NCI-H2196 (cell line): ENCODE results near the gene NSRP1.
"Not testable (repeated sequence)": the region's sequence is repeated elsewhere in the genome, so short reads cannot be mapped to it uniquely, and the experiment has no call there.

Source experiments
- DNase-seq: peaks from one replicate; lab custom pipeline; 2025; ENCODE audit not compliant: unreplicated experiment; lab: John Stamatoyannopoulos, UW

Gene NSRP1

GRCh38 chr17:30176855-30177254 lies 60.2 kb downstream of the NSRP1 start:
- no peak for DNase-seq

- DNase-seq, result no peak
Observed at GRCh38 chr17:30186761-30187160, 70.1 kb downstream of the NSRP1 start.

GRCh38 chr17:30187573-30187972 lies 71.0 kb downstream of the NSRP1 start:
- DNase-seq, result no peak

GRCh38 chr17:30188211-30188939 lies 71.8 kb downstream of the NSRP1 start:
- no peak for DNase-seq

GRCh38 chr17:30191072-30191471 lies 74.5 kb downstream of the NSRP1 start:
- DNase-seq, result no peak

GRCh38 chr17:30196504-30196903 lies 79.9 kb downstream of the NSRP1 start:
- no peak for DNase-seq

- DNase-seq, result no peak
Observed at GRCh38 chr17:30197416-30197815, 80.8 kb downstream of the NSRP1 start.

GRCh38 chr17:30199600-30199999 lies 83.0 kb downstream of the NSRP1 start:
- DNase-seq, result no peak

- DNase-seq, result no peak
Observed at GRCh38 chr17:30200106-30200505, 83.5 kb downstream of the NSRP1 start.

- DNase-seq, result not testable (repeated sequence)
Observed at GRCh38 chr17:30200656-30201055, 84.0 kb downstream of the NSRP1 start.

GRCh38 chr17:30203471-30203981 lies 86.9 kb downstream of the NSRP1 start:
- no peak for DNase-seq

- no peak for DNase-seq
Observed at GRCh38 chr17:30207655-30208054, 91.0 kb downstream of the NSRP1 start.

- no peak for DNase-seq
Observed at GRCh38 chr17:30208214-30208613, 91.6 kb downstream of the NSRP1 start.

GRCh38 chr17:30209930-30210329 lies 93.3 kb downstream of the NSRP1 start:
- no peak for DNase-seq

- DNase-seq, result no peak
Observed at GRCh38 chr17:30210366-30210765, 93.8 kb downstream of the NSRP1 start.

- no peak for DNase-seq
Observed at GRCh38 chr17:30210901-30211300, 94.3 kb downstream of the NSRP1 start.

- no peak for DNase-seq
Observed at GRCh38 chr17:30211371-30211770, 94.8 kb downstream of the NSRP1 start.

- DNase-seq, result no peak
Observed at GRCh38 chr17:30212750-30213149, 96.1 kb downstream of the NSRP1 start.

GRCh38 chr17:30217054-30217453 lies 100.4 kb downstream of the NSRP1 start:
- DNase-seq, result no peak

GRCh38 chr17:30217746-30218245 lies 101.2 kb downstream of the NSRP1 start:
- no peak for DNase-seq

GRCh38 chr17:30218799-30219198 lies 102.2 kb downstream of the NSRP1 start:
- DNase-seq, result no peak

- DNase-seq, result no peak
Observed at GRCh38 chr17:30219315-30219714, 102.7 kb downstream of the NSRP1 start.

- DNase-seq, result no peak
Observed at GRCh38 chr17:30219833-30220232, 103.2 kb downstream of the NSRP1 start.
